T1000 (cell line): ENCODE measurements around the gene CD274.
"Not testable (repeated sequence)": the region's sequence is repeated elsewhere in the genome, so short reads cannot be mapped to it uniquely, and the experiment has no call there.

ENCODE experiments used
- DNase-seq: peaks from one replicate; lab custom pipeline; 2025; ENCODE audit warnings: mixed read lengths; lab: John Stamatoyannopoulos, UW

Gene CD274

DNA sequence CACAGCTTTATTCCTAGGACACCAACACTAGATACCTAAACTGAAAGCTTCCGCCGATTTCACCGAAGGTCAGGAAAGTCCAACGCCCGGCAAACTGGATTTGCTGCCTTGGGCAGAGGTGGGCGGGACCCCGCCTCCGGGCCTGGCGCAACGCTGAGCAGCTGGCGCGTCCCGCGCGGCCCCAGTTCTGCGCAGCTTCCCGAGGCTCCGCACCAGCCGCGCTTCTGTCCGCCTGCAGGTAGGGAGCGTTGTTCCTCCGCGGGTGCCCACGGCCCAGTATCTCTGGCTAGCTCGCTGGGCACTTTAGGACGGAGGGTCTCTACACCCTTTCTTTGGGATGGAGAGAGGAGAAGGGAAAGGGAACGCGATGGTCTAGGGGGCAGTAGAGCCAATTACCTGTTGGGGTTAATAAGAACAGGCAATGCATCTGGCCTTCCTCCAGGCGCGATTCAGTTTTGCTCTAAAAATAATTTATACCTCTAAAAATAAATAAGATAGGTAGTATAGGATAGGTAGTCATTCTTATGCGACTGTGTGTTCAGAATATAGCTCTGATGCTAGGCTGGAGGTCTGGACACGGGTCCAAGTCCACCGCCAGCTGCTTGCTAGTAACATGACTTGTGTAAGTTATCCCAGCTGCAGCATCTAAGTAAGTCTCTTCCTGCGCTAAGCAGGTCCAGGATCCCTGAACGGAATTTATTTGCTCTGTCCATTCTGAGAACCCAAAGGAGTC lies at the start of gene CD274:
CD274 (plus strand) TSS at position 184 of the 733 bp plus-strand sequence. CDS start 5,572 bp downstream, outside the sequence.
- peak; percentile 20 for DNase-seq

DNA sequence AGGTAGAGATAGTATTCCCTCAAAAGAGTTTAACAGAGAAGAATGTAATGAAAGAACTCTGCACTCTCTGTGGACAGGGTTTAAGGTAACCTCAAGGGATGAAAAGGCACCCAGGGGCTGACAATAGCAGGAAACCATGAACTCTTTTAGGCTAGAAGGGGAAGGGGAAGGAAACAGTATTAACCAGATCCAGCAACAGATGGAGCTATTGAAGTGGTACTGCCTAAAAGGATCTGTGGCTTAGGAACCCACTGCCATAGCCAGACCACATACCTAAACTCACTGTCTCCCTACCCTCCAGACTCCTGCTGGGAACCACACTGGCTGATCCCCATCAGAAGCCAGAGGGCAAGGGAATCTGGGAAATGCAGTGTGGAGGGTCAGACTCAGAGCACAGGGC lies 48.1 kb upstream of the CD274 start:
- DNase-seq = no peak

DNA sequence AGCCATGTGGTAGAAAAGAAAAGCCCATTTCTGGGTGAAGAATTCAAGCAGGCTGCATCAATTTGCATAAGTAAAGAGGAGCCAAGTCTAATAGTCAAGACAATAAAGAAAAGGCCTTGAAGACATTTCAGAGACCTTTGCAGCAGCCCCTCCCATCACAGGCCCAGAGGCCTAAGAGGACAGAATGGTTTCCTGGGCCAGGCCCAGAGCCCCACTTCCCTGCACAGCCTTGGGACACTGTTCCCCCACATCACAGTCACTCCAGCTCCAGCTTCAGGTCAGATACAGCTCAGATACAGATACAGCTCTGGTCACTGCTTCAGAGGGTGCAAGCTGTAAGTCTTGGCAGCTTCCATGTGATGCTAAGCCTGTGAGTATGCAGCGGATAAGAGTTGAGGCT lies 41.7 kb upstream of the CD274 start:
- DNase-seq = no peak

DNA sequence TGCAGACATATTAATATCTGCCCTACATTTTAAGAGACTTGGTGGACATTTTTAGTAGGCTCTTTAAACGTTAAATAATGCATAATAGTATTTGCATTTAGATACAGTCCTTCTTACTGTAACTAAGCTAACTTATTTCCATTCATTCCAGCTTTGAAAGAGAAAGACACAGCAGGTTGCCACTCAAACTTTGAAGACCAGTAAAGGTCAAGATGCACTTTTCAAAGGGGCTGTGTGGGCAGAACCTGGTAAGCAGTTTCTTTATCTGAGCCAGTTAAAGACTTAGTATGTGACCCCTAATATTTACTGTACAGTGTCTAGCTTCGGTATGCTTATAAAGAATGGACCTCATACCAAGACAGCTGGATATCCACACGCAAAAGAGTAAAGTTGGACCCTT lies 33.4 kb upstream of the CD274 start:
- no peak for DNase-seq

DNA sequence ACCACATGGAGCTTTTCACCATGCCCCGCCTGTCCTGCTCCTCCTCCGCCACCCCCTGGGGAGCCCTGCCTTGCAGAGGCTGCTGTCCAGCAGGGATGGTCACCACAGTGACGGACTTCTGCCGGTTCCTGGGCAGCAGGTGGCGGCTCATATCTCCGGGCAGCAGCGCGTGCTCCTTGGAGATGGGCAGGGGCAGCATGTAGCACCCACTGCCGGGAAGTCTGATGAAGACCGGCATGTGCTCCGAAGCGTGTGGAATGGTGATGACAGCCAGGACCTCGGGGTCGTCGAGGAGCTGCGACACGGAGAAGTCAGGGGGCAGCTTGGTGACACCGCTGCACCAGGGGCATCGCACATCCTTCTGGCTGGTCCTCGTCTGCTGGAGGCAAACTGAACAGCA lies 31.9 kb upstream of the CD274 start:
- no peak for DNase-seq

DNA sequence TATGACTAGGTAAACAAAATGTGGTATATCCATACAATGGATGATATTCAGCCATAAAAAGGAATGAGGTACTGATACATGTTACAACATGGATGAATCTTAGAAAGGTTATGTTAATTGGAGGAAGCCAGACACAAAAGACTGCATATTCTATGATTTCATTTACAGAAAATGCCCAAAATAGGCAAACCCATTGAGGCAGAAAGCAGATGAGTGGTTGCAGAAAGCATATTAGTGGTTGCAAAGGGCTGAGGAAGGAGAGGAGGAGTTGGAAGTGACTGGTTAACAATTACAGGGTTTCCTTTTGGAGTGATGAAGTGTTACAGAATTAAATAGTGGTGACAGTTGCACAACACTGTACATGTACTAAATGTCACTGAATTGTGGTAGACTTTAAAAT lies 30.4 kb upstream of the CD274 start:
- DNase-seq = no peak

DNA sequence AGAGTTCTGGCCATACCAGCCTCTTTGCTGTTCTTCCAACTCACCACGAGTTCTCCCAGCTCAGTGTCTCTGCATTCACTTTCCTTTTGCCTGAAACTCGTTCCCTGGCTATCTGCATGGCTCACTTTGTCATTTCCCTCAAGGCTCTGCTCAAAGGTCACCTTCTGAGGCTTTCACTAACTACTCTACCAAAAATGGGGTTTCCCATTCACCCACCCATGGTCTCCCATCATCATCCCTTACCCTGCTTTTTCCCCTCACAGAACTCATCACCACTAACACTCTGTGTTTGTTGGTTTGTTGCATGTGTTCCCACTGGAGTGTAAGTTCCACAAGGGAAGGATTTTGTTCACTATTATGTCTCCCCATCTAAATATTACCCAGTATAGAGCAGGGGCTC lies 29.2 kb upstream of the CD274 start:
- DNase-seq = no peak

DNA sequence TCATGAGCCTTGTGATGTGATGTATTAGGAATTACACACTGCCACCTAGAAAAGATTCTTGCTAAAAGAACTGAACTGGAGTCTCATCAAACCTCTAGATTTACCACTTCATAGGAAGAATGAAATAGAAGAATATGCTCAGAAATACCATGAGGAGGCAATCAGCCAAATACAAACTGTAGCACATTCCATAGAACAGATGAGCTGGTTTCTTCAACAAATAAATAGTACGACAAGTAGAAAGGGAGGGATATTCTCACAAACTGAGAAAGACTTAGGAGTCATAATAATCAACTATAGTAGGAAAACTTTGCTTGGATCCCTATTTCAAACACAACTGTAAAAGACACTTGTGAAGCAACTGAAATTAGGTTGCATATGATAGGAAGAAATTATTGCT lies 28.1 kb upstream of the CD274 start:
- no peak for DNase-seq

DNA sequence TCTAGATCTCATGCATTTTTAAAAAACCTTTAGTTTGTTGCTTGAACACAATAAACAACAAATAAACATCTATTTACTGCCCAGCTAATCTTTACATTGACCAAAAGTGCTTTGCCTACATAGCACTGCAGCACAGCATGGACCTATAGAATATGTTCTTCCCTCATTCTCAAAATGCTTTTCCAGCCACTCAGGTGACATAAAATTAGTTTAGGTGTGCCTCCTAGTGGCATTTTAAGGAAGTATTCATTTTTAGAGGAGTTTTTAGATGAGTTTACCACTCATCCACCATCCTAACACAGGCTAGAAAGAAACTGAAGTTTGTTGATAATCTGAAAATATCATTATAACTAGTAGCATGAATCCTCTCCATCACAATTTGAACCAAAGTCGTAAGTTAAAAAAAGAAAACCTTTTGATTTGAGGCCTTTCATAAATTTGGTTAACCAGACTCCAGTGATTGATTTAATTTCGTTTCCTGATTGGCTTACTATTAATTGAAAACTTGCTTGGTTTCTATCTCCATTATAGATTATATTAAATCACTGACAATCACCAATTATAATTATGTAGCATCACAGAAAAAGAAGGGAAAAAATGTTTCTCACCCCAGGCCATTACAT lies 25.2 kb upstream of the CD274 start:
- no peak for DNase-seq

DNA sequence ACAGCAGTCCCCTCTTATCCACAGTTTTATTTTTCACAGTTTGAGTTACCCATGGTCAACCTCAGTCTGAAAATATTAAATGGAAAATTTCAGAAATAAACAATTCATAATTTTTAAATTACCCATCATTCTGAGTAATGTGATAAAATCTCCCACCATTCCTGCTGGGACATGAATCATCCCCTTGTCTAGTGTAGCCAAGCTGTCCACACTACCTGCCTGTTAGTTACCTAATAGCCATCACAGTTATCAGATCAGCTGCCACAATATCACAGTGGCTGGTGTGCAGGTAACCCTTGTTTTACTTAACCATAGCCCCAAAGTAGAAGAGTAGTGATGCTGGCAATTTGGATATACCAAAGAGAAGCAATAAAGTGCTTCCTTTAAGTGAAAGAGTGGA lies 23.3 kb upstream of the CD274 start:
- DNase-seq = no peak

DNA sequence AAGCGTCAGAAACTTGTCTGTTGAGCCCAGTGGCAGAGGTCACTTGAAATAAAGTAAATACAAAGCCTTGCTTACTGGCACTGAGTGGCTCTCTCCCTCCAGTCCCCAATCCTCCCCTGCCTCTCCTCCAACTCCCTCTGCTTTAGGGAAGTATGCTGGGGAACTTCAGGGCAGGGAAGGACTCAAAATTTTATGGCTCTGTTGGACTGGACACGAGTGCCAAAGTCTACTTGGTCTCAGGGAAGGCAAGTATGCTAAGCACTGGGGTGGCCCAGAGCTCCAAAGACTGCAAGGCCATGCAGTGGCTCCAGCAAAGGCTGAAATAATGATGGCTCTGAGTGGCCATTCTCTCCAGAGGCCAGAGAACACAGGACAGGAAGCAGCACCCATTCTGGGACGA lies 22.2 kb upstream of the CD274 start:
- no peak for DNase-seq

DNA sequence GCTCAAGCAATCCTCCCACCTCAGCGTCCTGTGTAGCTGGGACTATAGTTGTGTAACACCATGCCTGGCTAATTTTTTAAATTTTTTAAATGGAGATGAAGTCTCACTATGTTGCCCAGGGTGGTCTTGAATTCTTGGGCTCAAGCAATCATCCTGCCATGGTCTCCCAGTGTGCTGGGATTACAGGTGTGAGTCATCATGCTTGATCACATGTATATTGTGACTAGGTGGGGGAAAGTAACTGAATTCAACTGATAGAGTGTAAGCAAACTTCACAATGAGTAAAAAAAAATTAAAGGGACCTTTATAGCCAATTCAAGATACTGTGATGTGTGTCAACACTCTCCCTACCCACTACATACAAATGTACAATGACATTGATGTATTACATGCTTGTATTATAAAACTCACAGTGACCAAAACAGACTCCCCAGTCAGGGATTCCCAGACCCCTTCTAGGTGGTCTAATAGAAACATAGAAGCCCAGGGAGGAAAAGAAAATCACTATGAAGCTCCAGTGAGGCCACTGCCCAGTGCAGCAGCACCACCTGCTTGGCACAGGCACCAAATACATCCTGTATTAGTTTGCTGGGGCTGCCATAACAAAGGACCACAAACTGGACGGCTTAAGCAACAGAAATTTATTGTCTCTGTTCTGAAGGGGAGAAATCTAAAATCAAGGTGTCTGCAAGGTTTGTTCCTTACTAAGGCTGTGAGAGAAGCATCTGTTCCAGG lies 21.4 kb upstream of the CD274 start:
- DNase-seq = no peak

DNA sequence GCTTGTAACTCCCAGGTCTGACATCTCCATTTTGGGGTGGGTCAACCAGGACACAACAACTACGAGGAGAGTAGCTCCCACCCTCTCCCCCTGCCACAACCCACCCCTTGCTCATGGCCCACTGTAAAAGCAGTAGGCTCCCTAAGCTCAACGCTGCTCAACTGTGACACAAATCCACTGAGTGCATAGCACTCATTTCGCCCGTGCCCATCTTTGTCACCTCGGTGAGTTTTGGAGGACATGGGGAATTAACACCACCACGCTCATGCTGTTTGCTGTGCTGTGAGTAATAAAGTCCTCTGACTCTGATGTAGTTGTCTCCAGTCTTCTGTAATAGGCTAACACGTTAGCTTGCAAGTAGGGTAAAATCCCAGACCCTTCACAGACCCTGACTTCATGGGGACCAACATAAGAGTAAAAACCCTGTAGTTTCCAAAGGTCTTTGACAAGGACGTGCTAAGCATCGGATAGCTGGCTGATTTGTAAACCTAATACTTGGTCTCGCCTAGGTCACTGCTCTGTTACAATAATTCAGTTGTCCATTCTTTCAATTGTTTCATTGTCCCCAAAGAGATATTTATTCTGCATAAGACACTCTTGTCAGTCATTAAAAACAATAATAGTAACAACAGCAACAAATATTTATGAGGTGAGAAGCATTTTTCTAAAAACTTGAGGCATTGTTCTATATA lies 20.3 kb upstream of the CD274 start:
- DNase-seq = no peak

DNA sequence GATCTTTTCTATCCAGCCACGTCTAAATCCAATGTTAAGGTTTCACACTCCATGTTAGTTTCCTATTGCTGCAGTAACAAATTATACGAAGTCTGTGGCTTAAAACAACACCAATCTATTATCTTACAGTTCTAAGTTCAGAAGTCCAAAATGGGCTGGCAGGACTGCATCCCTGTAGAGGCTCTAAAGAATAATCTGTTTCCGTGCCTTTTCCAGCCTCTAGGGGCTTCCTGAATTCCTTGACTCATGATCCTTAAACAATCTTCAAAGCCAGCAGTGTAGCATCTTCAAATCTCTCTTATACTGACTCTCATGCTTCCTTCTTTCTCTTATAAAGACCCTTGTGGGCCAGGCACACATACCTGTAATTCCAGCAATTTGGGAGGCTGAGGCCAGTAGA lies 19.4 kb upstream of the CD274 start:
- DNase-seq = no peak

DNA sequence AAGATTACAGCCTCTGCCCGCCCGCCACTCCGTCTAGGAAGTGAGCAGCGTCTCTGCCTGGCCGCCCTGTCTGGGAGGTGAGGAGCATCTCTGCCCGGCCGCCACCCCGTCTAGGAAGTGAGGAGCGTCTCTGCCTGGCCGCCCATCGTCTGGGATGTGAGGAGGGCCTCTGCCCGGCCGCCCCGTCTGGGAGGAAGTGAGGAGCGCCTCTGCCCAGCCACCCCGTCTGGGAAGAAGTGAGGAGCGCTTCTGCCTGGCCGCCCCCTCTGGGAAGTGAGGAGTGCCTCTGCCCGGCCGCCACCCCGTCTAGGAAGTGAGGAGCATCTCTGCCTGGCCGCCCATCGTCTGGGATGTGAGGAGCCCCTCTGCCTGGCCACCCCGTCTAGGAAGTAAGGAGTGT lies 17.5 kb upstream of the CD274 start:
- not testable (repeated sequence) for DNase-seq

DNA sequence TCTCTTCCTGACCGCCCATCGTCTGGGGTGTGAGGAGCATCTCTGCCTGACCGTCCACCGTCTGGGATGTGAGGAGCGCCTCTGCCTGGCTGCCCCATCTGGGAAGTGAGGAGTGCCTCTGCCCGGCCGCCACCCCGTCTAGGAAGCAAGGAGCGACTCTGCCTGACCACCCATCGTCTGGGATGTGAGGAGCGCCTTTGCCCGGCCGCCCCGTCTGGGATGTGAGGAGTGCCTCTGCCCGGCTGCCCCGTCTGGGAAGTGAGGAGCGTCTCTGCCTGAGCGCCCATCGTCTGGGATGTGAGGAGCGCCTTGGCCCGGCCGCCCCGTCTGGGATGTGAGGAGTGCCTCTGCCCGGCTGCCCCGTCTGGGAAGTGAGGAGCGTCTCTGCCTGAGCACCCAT lies 17.0 kb upstream of the CD274 start:
- not testable (repeated sequence) for DNase-seq

DNA sequence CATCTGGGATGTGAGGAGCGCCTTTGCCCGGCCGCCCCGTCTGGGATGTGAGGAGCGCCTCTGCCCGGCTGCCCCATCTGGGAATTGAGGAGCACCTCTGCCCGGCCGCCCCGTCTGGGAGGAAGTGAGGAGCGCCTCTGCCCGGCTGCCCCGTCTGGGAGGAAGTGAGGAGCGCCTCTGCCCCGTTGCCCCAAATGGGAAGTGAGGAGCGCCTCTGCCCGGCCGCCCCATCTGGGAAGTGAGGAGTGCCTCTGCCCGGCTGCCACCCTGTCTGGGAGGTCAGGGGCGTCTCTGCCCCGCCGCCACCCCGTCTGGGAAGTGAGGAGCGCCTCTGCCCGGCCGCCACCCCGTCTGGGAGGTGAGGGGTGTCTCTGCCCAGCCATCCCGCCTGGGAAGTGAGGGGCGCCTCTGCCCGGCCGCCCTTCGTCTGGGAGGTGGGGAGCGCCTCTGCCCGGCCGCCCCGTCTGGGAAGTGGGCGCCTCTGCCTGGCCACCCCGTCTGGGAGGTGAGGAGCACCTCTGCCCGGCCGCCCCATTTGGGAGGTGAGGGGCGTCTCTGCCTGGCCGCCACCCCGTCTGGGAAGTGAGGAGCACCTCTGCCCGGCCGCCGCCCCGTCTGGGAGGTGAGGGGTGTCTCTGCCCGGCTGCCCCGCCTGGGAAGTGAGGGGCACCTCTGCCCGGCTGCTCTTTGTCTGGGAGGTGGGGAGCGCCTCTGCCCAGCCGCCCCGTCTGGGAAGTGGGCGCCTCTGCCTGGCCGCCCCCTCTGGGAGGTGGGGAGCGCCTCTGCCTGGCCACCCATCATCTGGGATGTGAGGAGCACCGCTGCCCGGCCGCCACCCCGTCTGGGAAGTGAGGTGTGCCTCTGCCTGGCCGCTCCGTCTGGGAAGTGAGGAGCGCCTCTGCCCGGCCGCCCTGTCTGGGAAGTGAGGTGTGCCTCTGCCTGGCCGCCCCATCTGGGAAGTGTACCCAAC lies 16.2 kb upstream of the CD274 start:
- DNase-seq = not testable (repeated sequence)

DNA sequence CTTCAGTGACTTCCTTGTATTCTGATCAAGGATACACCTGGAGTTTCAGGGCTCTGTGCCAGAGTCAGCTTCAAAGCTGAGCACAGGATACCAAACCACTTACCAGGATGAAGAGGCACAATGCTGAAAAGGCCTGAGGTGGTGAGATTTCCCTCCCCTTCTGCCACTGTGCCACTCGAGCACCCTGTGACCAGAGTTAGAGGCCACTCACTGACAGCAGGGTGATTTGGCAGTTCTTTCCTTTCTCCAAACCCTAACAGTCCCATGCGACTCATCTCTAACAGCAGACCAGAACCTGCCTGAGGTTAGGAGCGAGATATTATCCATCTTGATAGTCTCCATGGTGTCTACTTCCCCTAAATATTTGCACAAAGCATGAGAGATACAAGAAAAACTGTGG lies 14.4 kb upstream of the CD274 start:
- DNase-seq = no peak

DNA sequence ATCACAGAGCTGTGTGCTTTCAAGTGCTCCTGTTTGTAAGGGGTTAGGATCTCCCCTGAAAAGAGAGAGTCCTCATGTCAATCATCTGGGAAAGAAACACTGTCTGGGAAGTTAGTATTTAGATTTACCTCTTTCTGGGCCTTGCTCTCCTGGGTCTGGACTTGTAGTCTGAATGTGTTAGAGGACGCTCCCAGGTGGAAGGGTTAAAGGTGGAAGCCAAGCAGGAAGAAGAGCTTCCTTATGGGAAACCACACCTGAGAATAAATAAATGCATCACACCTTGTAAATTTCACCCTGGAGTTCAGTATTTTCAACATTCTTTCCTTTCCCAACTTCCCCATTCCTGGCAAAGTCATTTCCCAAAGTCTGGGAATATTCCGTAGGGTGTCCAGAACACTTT lies 13.9 kb upstream of the CD274 start:
- no peak for DNase-seq

DNA sequence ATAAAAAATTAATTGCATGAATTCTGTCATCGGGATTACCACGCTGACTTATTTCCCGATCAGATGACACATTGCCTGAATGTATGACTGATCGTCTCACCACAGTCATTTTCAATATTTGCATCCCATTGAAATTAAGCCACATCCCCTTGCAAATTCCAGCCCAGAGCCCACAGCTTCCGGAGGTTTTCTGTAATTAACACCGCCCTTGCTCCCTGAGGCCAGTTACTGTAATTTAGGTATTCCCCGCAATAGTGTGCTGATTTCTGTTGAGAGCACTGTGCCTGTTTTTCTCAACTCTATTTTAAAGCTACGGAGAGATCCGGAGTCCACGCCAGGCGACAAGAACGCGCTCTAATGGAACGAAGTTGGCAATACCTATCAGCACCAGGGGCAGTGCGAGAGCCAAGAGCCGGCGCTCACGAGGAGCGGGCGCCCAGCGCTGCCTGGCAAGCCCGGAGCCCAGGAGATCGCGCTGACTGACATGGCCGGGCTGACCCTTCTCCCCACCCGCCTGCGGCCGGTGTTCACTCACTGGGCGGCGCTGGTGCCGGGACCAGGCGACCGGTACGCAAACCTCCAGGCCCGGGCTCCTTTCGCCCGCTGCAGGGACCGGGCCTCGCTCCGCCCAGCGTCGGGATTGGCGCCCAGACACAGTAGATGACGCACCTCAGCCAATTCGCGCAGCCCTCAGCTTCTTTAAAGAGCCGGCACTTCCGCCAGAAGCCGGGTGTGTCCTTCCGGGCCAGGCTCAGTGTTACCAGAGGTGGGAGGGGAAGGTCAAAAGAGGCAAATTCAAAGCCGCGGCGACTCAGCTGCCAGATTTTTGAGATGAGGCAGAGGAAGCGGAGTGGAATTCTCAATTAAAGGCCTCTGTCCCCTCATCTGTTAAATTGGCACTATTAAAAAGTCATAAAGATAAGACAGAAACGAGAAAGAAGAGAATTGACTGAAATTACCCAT lies 12.8 kb upstream of the CD274 start, which contains the start of gene PLGRKT:
PLGRKT (minus strand) TSS at position 672 of the 963 bp plus-strand sequence. CDS start 5,948 bp downstream, outside the sequence.
- DNase-seq = peak; percentile 76
